Vagina (tissue), 2 donors: ENCODE results near the gene GAS7.

Experiments used
- CTCF ChIP-seq, 3 experiments: fragments of 450-650 bp in 2 of 3; fragments of 200-600 bp in 1 of 3; sonication (generic) in 1 of 3; IDR thresholded peaks; one replicate each; pipeline ENCODE4 v1.5.1; 2017 to 2019; ENCODE audit warnings: antibody characterized with exemption in 3 of 3, mild to moderate bottlenecking in 2 of 3, moderate library complexity in 2 of 3
- POLR2AphosphoS5 ChIP-seq, 2 donors: sonication (generic); formaldehyde crosslinking; IDR thresholded peaks; one replicate each; pipeline ENCODE4 v1.9.0; 2017; ENCODE audit warnings: antibody characterized with exemption in 2 of 2, mild to moderate bottlenecking in 2 of 2, low read depth in 1 of 2; ENCODE audit not compliant: insufficient read depth in 1 of 2

- TF ChIP-seq CTCF (IDR thresholded peaks at IDR 0.05) (no peak), POLR2AphosphoS5 (IDR thresholded peaks at IDR 0.05; ENCODE audit: insufficient read depth in 1 of 2, low read depth in 1 of 2) (no peak)
These were observed 42.9 kb downstream of the GAS7 start for GRCh38 chr17:10155371-10156076.
